DND-41 (cell line): Measurements from ENCODE around the gene SRF.

Experiments used
- ATAC-seq: fragments of 200-7000 bp; cut with Tn5 transposase; 3 replicates; pipeline ENCODE4 v1.9.1; 2021; ENCODE audit warnings: low read depth; ENCODE audit not compliant: insufficient read depth
- DNase-seq: peaks from one replicate; pipeline ENCODE4 v3.0.0-alpha.2; 2020
- H2AFZ ChIP-seq: 2 replicates; pipeline ENCODE4 v1.6.0; 2012; ENCODE audit warnings: low read depth, low read length
- H3K27ac ChIP-seq: 2 replicates; pipeline ENCODE4 v1.5.1; 2012; ENCODE audit warnings: low read length, inconsistent platforms
- H3K27me3 ChIP-seq: fragments of 200-600 bp; sonication (generic); 2 replicates; pipeline ENCODE4 v1.6.0; 2012; ENCODE audit warnings: low read length, mild to moderate bottlenecking, inconsistent platforms; ENCODE audit not compliant: insufficient read depth, poor library complexity
- H3K36me3 ChIP-seq: 2 replicates; pipeline ENCODE4 v1.5.1; 2012; ENCODE audit warnings: low read length, inconsistent platforms; ENCODE audit not compliant: insufficient read depth
- H3K4me1 ChIP-seq: 2 replicates; pipeline ENCODE4 v1.5.1; 2012; ENCODE audit warnings: mild to moderate bottlenecking, low read length; ENCODE audit not compliant: insufficient read depth
- H3K4me2 ChIP-seq: 2 replicates; pipeline ENCODE4 v1.6.0; 2012; ENCODE audit warnings: mild to moderate bottlenecking, moderate library complexity, low read length, inconsistent platforms; ENCODE audit not compliant: insufficient read depth
- H3K4me3 ChIP-seq, 2 experiments: fragments of 200-600 bp in 1 of 2; shearing (Covaris generic) in 1 of 2; 2 replicates each; pipeline ENCODE4 v1.5.1; 2012 to 2016; ENCODE audit warnings: inconsistent platforms in 2 of 2, low read length in 2 of 2, mild to moderate bottlenecking in 2 of 2, low read depth in 1 of 2, moderate library complexity in 1 of 2
- H3K79me2 ChIP-seq: 2 replicates; pipeline ENCODE4 v1.6.0; 2012; ENCODE audit warnings: low read length, inconsistent platforms; ENCODE audit not compliant: insufficient read depth
- H3K9ac ChIP-seq: 2 replicates; pipeline ENCODE4 v1.6.0; 2012; ENCODE audit warnings: low read depth, mild to moderate bottlenecking, inconsistent platforms, low read length, moderate library complexity
- H3K9me3 ChIP-seq: 2 replicates; pipeline ENCODE4 v1.5.1; 2012; ENCODE audit warnings: low read length, moderate library complexity, mild to moderate bottlenecking, inconsistent platforms; ENCODE audit not compliant: insufficient read depth, severe bottlenecking
- H4K20me1 ChIP-seq: 2 replicates; pipeline ENCODE4 v1.6.0; 2012; ENCODE audit warnings: low read length; ENCODE audit not compliant: insufficient read depth
- CTCF ChIP-seq: IDR thresholded peaks from 2 replicates; pipeline ENCODE4 v1.5.1; 2012; ENCODE audit warnings: borderline replicate concordance, low read length, moderate library complexity, mild to moderate bottlenecking; ENCODE audit not compliant: poor library complexity, severe bottlenecking; ENCODE audit errors: extremely low read depth
- EZH2 ChIP-seq: IDR thresholded peaks from 3 replicates; pipeline ENCODE4 v1.6.1; 2012; ENCODE audit warnings: borderline replicate concordance, low read depth, mild to moderate bottlenecking, moderate library complexity, low read length, inconsistent platforms; ENCODE audit not compliant: severe bottlenecking

The SRF gene

GRCh38 chr6:43231053-43231452 is 60.0 kb downstream of the SRF start:
- DNase-seq: no peak
- peaks cover 30% of the 10 kb centered on the region for H3K4me1 ChIP-seq

More at GRCh38 chr6:43231053-43231452, 60.0 kb downstream of the SRF start:
- peaks cover 5% of the 10 kb centered on the region; the same call in 1 of the 2 replicates for H3K36me3 ChIP-seq
- H3K27me3 ChIP-seq: peaks cover 3% of the 10 kb centered on the region
- no peak overlapping the region for H3K27ac ChIP-seq
- no peaks in the 10 kb centered on the region for H4K20me1 ChIP-seq
- no peak for ATAC-seq
- H3K4me2 ChIP-seq: no peak overlapping the region
- H3K9ac ChIP-seq: no peak overlapping the region
- no peak overlapping the region for H2AFZ ChIP-seq
- TF ChIP-seq EZH2 (no peak), CTCF (no peak)
- peaks cover 9% of the 10 kb centered on the region for H3K79me2 ChIP-seq
- H3K9me3 ChIP-seq: no peaks in the 10 kb centered on the region
- H3K4me3 ChIP-seq: no peak overlapping the region
